ENCODE results near the gene PFKM. TPM values are rescaled to one million over a fixed set of nuclear protein-coding genes. Genes with fewer than 3 reads are reported as not detected.

The PFKM gene
- total and polyA plus RNA-seq, 9 of the 15 experiments (the other 6 are each of a cell fraction or from before 2014, with no cell fraction given) = 16.5 to 39.9 (median 31.7) TPM

- no peak for TF ChIP-seq CXXC5 (CRISPR knock-in tag; IDR thresholded peaks at IDR 0.05)
- TF ChIP-seq MXI1 (IDR thresholded peaks at IDR 0.05; ENCODE audit: low read depth, low read length) = no peak
- TF ChIP-seq CUX1 (CRISPR knock-in tag; IDR thresholded peaks at IDR 0.05) = no peak
- TF ChIP-seq MBD1 (CRISPR knock-in tag; IDR thresholded peaks at IDR 0.05) = no peak
- TF ChIP-seq KDM4B (IDR thresholded peaks at IDR 0.05; ENCODE audit: borderline replicate concordance in 2 of 2, low read depth in 1 of 2) = no peak
- TF ChIP-seq LARP7 (IDR thresholded peaks at IDR 0.05) = no peak
- no peak for TF ChIP-seq CBX8 (IDR thresholded peaks at IDR 0.05; ENCODE audit: borderline replicate concordance, extremely low read depth, low read depth, low read length, poor library complexity, severe bottlenecking)
- TF ChIP-seq HINFP (tag; conservative IDR thresholded peaks at IDR 0.05; ENCODE audit: low read depth) = no peak
- TF ChIP-seq SMAD1 (IDR thresholded peaks at IDR 0.05; ENCODE audit: low read depth, low read length, partially characterized antibody) = no peak
- TF ChIP-seq ZNF445 (CRISPR knock-in tag; IDR thresholded peaks at IDR 0.05; ENCODE audit: low read depth) = no peak
- no peak for TF ChIP-seq ZNF668 (CRISPR knock-in tag; IDR thresholded peaks at IDR 0.05)
- no peak for TF ChIP-seq ATF7 (IDR thresholded peaks at IDR 0.05)
- no peak for TF ChIP-seq SP1 (CRISPR knock-in tag; IDR thresholded peaks at IDR 0.05)
- no peak for TF ChIP-seq WHSC1 (IDR thresholded peaks at IDR 0.05; ENCODE audit: low read length)
- no peak for TF ChIP-seq TCF7 (IDR thresholded peaks at IDR 0.05; ENCODE audit: borderline replicate concordance)
- no peak for TF ChIP-seq SREBF2 (CRISPR knock-in tag; IDR thresholded peaks at IDR 0.05)
- TF ChIP-seq ILK (tag; IDR thresholded peaks at IDR 0.05; ENCODE audit: borderline replicate concordance, low read depth) = no peak
- TF ChIP-seq ARHGAP35 (IDR thresholded peaks at IDR 0.05; ENCODE audit: partially characterized antibody) = no peak
- TF ChIP-seq MED1 (CRISPR knock-in tag; IDR thresholded peaks at IDR 0.05; ENCODE audit: borderline replicate concordance) = no peak
These were observed 46.2 kb downstream of the PFKM start (continued) for GRCh38 chr12:48165089-48165981.
